Panc1 (cell line): ENCODE data around the gene B3GALNT2. TPM values are rescaled to one million over a fixed set of nuclear protein-coding genes. Genes with fewer than 3 reads are reported as not detected.

Experiments used
- ATAC-seq: fragments of 200-7000 bp; cut with Tn5 transposase; 2 replicates; pipeline ENCODE4 v1.9.1; 2020; ENCODE audit warnings: mild to moderate bottlenecking, moderate library complexity
- BruUV-seq: library from RNA; stranded (reverse); fragments of 400-500 nt; replicated peaks from 2 replicates; lab custom pipeline; 2021; lab: Mats Ljungman, UMichigan
- CTCF ChIA-PET: fragments of 300-600 bp; sonication (Branson Sonifier 250); formaldehyde crosslinking; loops from one replicate; lab custom pipeline; 2022; ENCODE audit warnings: antibody characterized with exemption; lab: Charles Lee
- POLR2A ChIA-PET: fragments of 300-600 bp; sonication (Branson Sonifier 250); formaldehyde crosslinking; loops from one replicate; lab custom pipeline; 2022; ENCODE audit warnings: antibody characterized with exemption; lab: Charles Lee
- DNase-seq: peaks from one replicate; pipeline ENCODE4 v3.0.0-alpha.2; 2010; ENCODE audit warnings: low read depth, low spot score
- H3K27ac ChIP-seq: 2 replicates; pipeline ENCODE4 v1.5.1; 2011; ENCODE audit warnings: mild to moderate bottlenecking, low read length, inconsistent platforms
- H3K27me3 ChIP-seq: fragments of 200-500 bp; sonication (Bioruptor generic); 2 replicates; pipeline ENCODE4 v1.6.0; 2014; ENCODE audit warnings: low read length, inconsistent platforms; ENCODE audit not compliant: control insufficient read depth, insufficient read depth
- H3K36me3 ChIP-seq: fragments of 200-500 bp; sonication (Bioruptor generic); 2 replicates; pipeline ENCODE4 v1.5.1; 2014; ENCODE audit warnings: inconsistent platforms, mild to moderate bottlenecking, low read length, moderate library complexity; ENCODE audit not compliant: control insufficient read depth, insufficient read depth
- H3K4me1 ChIP-seq: 2 replicates; pipeline ENCODE4 v1.5.1; 2011; ENCODE audit warnings: inconsistent platforms, mild to moderate bottlenecking, low read length, moderate library complexity; ENCODE audit not compliant: control insufficient read depth, insufficient read depth
- H3K4me3 ChIP-seq, 2 experiments: 2 replicates each; pipeline ENCODE4 v1.5.1; 2011 to 2012; ENCODE audit warnings: low read depth in 2 of 2, low read length in 2 of 2, mild to moderate bottlenecking in 2 of 2, inconsistent platforms in 1 of 2, moderate library complexity in 1 of 2
- H3K9me3 ChIP-seq: fragments of 200-500 bp; sonication (Bioruptor generic); 2 replicates; pipeline ENCODE4 v1.5.1; 2014; ENCODE audit warnings: low read depth, mild to moderate bottlenecking, inconsistent platforms, low read length, moderate library complexity; ENCODE audit not compliant: control insufficient read depth, insufficient read depth
- CTCF ChIP-seq: fragments of 450-650 bp; IDR thresholded peaks from 2 replicates; pipeline ENCODE4 v1.5.1; 2017; ENCODE audit warnings: mild to moderate bottlenecking
- POLR2AphosphoS5 ChIP-seq: IDR thresholded peaks from 2 replicates; pipeline ENCODE4 v1.6.1; 2012; ENCODE audit warnings: mild to moderate bottlenecking, low read depth, low read length, moderate library complexity
- REST ChIP-seq, 2 experiments: IDR thresholded peaks; 2 replicates each; pipeline ENCODE4 v1.6.1; 2011 to 2012; ENCODE audit warnings: low read depth in 2 of 2, control low read depth in 1 of 2, low read length in 1 of 2, mild to moderate bottlenecking in 1 of 2, moderate library complexity in 1 of 2; ENCODE audit not compliant: insufficient read depth in 1 of 2
- SIN3A ChIP-seq: IDR thresholded peaks from 2 replicates; pipeline ENCODE4 v1.6.1; 2012; ENCODE audit warnings: low read depth, mild to moderate bottlenecking, low read length, moderate library complexity, borderline replicate concordance; ENCODE audit not compliant: insufficient read depth
- TCF7L2 ChIP-seq: IDR thresholded peaks from 2 replicates; pipeline ENCODE4 v1.6.1; 2011; ENCODE audit warnings: mild to moderate bottlenecking, low read depth, low read length, inconsistent platforms
- in situ Hi-C: cut with HindIII; loops from 2 replicates; pipeline ENCODE4 v1.10.0; 2016; ENCODE audit warnings: low sequenced_read_pairs, low pct_unique_long_range_greater_than_20kb
- intact Hi-C: fragments of 100-400 bp; cut with micrococcal nuclease; formaldehyde crosslinking; loops from one replicate; pipeline ENCODE4 v1.10.0; 2022; ENCODE audit not compliant: unreplicated experiment
- total RNA-seq: library from RNA; stranded (reverse); gene quantifications from one replicate; pipeline ENCODE4 v1.2.1, GENCODE V29; 2021; ENCODE audit not compliant: unreplicated experiment

B3GALNT2 gene
- total RNA-seq, 1 experiment from 2014 or later, result 40.7 TPM

GRCh38 chr1:235532360-235532759 is 28.1 kb upstream of the B3GALNT2 start:
- DNase-seq (no peak), ATAC-seq (no peak)
- CTCF ChIA-PET, result no interaction called here
- Histone ChIP-seq H3K4me1 (no peaks in the 10 kb centered on the region), H3K9me3 (no peaks in the 10 kb centered on the region), H3K36me3 (no peaks in the 10 kb centered on the region), H3K27ac (no peak overlapping the region), H3K4me3 (no peak overlapping the region), H3K27me3 (no peaks in the 10 kb centered on the region)
- no TSS peak for BruUV-seq
- intact Hi-C loops, result no loop called here
- TF ChIP-seq TCF7L2, result no peak
- no peak for TF ChIP-seq POLR2AphosphoS5
- no peak for TF ChIP-seq SIN3A
- TF ChIP-seq REST (IDR thresholded peaks at IDR 0.05; ENCODE audit: insufficient read depth in 1 of 2, low read depth in 2 of 2, low read length in 1 of 2), result no peak
- no peak for TF ChIP-seq CTCF
- POLR2A ChIA-PET, result no interaction called here
- in situ Hi-C loops, result no loop called here

- no TSS peak for BruUV-seq
- Histone ChIP-seq H3K36me3 (no peaks in the 10 kb centered on the region), H3K27ac (no peak overlapping the region), H3K27me3 (no peaks in the 10 kb centered on the region), H3K4me1 (no peaks in the 10 kb centered on the region), H3K9me3 (no peaks in the 10 kb centered on the region), H3K4me3 (no peak overlapping the region)
- ChIA-PET CTCF (no interaction called here), POLR2A (no interaction called here)
- intact Hi-C loops (no loop called here), in situ Hi-C loops (no loop called here)
- ATAC-seq (no peak), DNase-seq (no peak)
- no peak for TF ChIP-seq SIN3A
- no peak for TF ChIP-seq REST (IDR thresholded peaks at IDR 0.05; ENCODE audit: insufficient read depth in 1 of 2, low read depth in 2 of 2, low read length in 1 of 2)
- TF ChIP-seq POLR2AphosphoS5, result no peak
- no peak for TF ChIP-seq CTCF
- TF ChIP-seq TCF7L2, result no peak
Measured at GRCh38 chr1:235527196-235527814, 23.1 kb upstream of the B3GALNT2 start.
